Neural cell (in vitro differentiated cells): ENCODE data around the gene EHD1. TPM values are rescaled to one million over a fixed set of nuclear protein-coding genes. Genes with fewer than 3 reads are reported as not detected.

ENCODE experiments used
- H2AFZ ChIP-seq: fragments of 200-600, 300-800 bp; sonication (generic), shearing (Covaris generic); 2 replicates; pipeline ENCODE4 v1.6.0; 2014; ENCODE audit warnings: low read depth, mild to moderate bottlenecking, antibody characterized with exemption, low read length, moderate library complexity
- H3F3A ChIP-seq: fragments of 200-600 bp; shearing (Covaris generic); 2 replicates; pipeline ENCODE4 v1.6.1; 2016; ENCODE audit warnings: mild to moderate bottlenecking, moderate library complexity, mixed read lengths, antibody characterized with exemption, low read length; ENCODE audit not compliant: insufficient read depth, poor library complexity, severe bottlenecking
- H3K27ac ChIP-seq: fragments of 200-600, 300-800 bp; sonication (generic), shearing (Covaris generic); 2 replicates; pipeline ENCODE4 v1.5.1; 2014; ENCODE audit warnings: mild to moderate bottlenecking, low read length, moderate library complexity
- H3K27me3 ChIP-seq: fragments of 300-800, 200-600 bp; sonication (generic), shearing (Covaris generic); 2 replicates; pipeline ENCODE4 v1.6.0; 2014; ENCODE audit warnings: mild to moderate bottlenecking, low read depth, low read length, moderate library complexity; ENCODE audit not compliant: insufficient read depth
- H3K36me3 ChIP-seq: fragments of 300-800, 200-600 bp; sonication (generic), shearing (Covaris generic); 2 replicates; pipeline ENCODE4 v1.5.1; 2014; ENCODE audit warnings: mild to moderate bottlenecking, antibody characterized with exemption, low read length, moderate library complexity; ENCODE audit not compliant: insufficient read depth
- H3K4me2 ChIP-seq: fragments of 300-800, 200-600 bp; sonication (generic), shearing (Covaris generic); 2 replicates; pipeline ENCODE4 v1.6.0; 2014; ENCODE audit warnings: mild to moderate bottlenecking, low read length
- H3K4me3 ChIP-seq: fragments of 300-800, 200-600 bp; sonication (generic), shearing (Covaris generic); 2 replicates; pipeline ENCODE4 v1.5.1; 2014; ENCODE audit warnings: mild to moderate bottlenecking, low read length, moderate library complexity
- H3K79me2 ChIP-seq: fragments of 200-600 bp; shearing (Covaris generic); replicated peaks from 2 replicates; pipeline ENCODE4 v1.6.0; 2014; ENCODE audit warnings: mild to moderate bottlenecking, low read length, moderate library complexity; ENCODE audit not compliant: insufficient read depth
- H3K9ac ChIP-seq: fragments of 300-800, 200-600 bp; sonication (generic), shearing (Covaris generic); 2 replicates; pipeline ENCODE4 v1.6.1; 2016; ENCODE audit warnings: mild to moderate bottlenecking, low read length, mixed read lengths
- H3K9me2 ChIP-seq: fragments of 200-600 bp; shearing (Covaris generic); 2 replicates; pipeline ENCODE4 v1.6.1; 2016; ENCODE audit warnings: mild to moderate bottlenecking, low read length, mixed read lengths; ENCODE audit not compliant: insufficient read depth
- H3K9me3 ChIP-seq: fragments of 200-600, 300-800 bp; sonication (generic), shearing (Covaris generic); 2 replicates; pipeline ENCODE4 v1.6.1; 2016; ENCODE audit warnings: mild to moderate bottlenecking, mixed run types, low read length, moderate library complexity, mixed read lengths
- H4K20me1 ChIP-seq: fragments of 200-600 bp; shearing (Covaris generic); 2 replicates; pipeline ENCODE4 v1.6.1; 2016; ENCODE audit warnings: mild to moderate bottlenecking, mixed run types; ENCODE audit not compliant: insufficient read depth
- EP300 ChIP-seq: fragments of 450-650 bp; conservative IDR thresholded peaks from 2 replicates; pipeline ENCODE4 v1.6.1; 2014; ENCODE audit warnings: antibody characterized with exemption, mild to moderate bottlenecking, moderate library complexity; ENCODE audit not compliant: poor library complexity, severe bottlenecking
- EZH2 ChIP-seq: fragments of 200-600, 300-800 bp; shearing (Covaris generic), sonication (generic); IDR thresholded peaks from 2 replicates; pipeline ENCODE4 v1.6.1; 2014; ENCODE audit warnings: antibody characterized with exemption, low read length, borderline replicate concordance, mild to moderate bottlenecking; ENCODE audit not compliant: insufficient read depth, poor library complexity, severe bottlenecking
- MXI1 ChIP-seq: fragments of 450-650 bp; conservative IDR thresholded peaks from 2 replicates; pipeline ENCODE4 v1.6.1; 2014; ENCODE audit warnings: antibody characterized with exemption, mild to moderate bottlenecking; ENCODE audit not compliant: poor library complexity, severe bottlenecking
- POLR2AphosphoS5 ChIP-seq: IDR thresholded peaks from 2 replicates; pipeline ENCODE4 v1.6.1; 2012
- RAD21 ChIP-seq: fragments of 450-650 bp; conservative IDR thresholded peaks from 2 replicates; pipeline ENCODE4 v1.6.1; 2014; ENCODE audit warnings: antibody characterized with exemption, mild to moderate bottlenecking, moderate library complexity
- SMC3 ChIP-seq: fragments of 450-650 bp; conservative IDR thresholded peaks from 2 replicates; pipeline ENCODE4 v1.6.1; 2014; ENCODE audit warnings: antibody characterized with exemption, mild to moderate bottlenecking, moderate library complexity; ENCODE audit not compliant: poor library complexity
- TAF1 ChIP-seq: IDR thresholded peaks from 2 replicates; pipeline ENCODE4 v1.6.1; 2012; ENCODE audit warnings: low read depth
- polyA plus RNA-seq: library from polyadenylated mRNA; depleted of rRNA; stranded (reverse); fragments of >200 nt; gene quantifications from 2 replicates; pipeline ENCODE4 v1.2.3, GENCODE V29; 2014
- TF ChIP-seq, protein P1 (sequence below): IDR thresholded peaks from 2 replicates; pipeline ENCODE4 v1.6.1; 2012; ENCODE audit warnings: borderline replicate concordance
- TF ChIP-seq, protein P2 (sequence below): fragments of 450-650 bp; IDR thresholded peaks from 2 replicates; pipeline ENCODE4 v1.5.1; 2014; ENCODE audit warnings: antibody characterized with exemption, mild to moderate bottlenecking, moderate library complexity; ENCODE audit not compliant: poor library complexity, severe bottlenecking

EHD1 gene
- polyA plus RNA-seq, 1 donor from 2014 or later, result 26.4 TPM

DNA sequence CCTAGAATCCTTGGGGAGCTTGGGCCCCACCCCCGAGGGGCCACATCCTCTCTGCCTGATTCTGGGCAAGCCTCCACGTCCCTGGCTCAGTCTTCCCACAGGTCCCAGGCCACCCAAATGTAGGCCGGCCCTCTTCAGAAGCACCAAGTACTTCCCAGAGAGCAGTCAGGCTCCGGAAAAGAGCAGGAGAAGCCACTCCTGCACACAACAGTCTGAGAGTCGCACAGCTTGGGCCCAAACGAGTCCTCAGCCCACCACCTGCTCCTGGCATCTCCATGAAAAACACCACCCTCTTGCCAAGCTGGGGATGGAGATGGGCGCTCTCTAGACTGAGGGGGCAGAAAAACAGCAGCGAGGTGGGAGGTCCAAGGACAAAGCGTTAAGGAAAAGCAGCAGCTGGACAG is 15.4 kb downstream of the EHD1 start:
- Histone ChIP-seq H3K27ac (no peak overlapping the region), H3K4me3 (no peak overlapping the region), H3K4me2 (no peak overlapping the region), H3K27me3 (no peaks in the 10 kb centered on the region), H3K9me3 (no peaks in the 10 kb centered on the region), H3K36me3 (no peaks in the 10 kb centered on the region), H3K9ac (no peak overlapping the region), H3K79me2 (no peaks in the 10 kb centered on the region), H3K9me2 (no peaks in the 10 kb centered on the region), H2AFZ (no peak overlapping the region), H4K20me1 (no peaks in the 10 kb centered on the region), H3F3A (no peaks in the 10 kb centered on the region)
- TF ChIP-seq POLR2AphosphoS5 (no peak), MXI1 (no peak), RAD21 (no peak), EP300 (no peak), SMC3 (no peak), TAF1 (no peak)
- TF ChIP-seq, protein P1, sequence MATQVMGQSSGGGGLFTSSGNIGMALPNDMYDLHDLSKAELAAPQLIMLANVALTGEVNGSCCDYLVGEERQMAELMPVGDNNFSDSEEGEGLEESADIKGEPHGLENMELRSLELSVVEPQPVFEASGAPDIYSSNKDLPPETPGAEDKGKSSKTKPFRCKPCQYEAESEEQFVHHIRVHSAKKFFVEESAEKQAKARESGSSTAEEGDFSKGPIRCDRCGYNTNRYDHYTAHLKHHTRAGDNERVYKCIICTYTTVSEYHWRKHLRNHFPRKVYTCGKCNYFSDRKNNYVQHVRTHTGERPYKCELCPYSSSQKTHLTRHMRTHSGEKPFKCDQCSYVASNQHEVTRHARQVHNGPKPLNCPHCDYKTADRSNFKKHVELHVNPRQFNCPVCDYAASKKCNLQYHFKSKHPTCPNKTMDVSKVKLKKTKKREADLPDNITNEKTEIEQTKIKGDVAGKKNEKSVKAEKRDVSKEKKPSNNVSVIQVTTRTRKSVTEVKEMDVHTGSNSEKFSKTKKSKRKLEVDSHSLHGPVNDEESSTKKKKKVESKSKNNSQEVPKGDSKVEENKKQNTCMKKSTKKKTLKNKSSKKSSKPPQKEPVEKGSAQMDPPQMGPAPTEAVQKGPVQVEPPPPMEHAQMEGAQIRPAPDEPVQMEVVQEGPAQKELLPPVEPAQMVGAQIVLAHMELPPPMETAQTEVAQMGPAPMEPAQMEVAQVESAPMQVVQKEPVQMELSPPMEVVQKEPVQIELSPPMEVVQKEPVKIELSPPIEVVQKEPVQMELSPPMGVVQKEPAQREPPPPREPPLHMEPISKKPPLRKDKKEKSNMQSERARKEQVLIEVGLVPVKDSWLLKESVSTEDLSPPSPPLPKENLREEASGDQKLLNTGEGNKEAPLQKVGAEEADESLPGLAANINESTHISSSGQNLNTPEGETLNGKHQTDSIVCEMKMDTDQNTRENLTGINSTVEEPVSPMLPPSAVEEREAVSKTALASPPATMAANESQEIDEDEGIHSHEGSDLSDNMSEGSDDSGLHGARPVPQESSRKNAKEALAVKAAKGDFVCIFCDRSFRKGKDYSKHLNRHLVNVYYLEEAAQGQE, result no peak
- TF ChIP-seq, protein P2, sequence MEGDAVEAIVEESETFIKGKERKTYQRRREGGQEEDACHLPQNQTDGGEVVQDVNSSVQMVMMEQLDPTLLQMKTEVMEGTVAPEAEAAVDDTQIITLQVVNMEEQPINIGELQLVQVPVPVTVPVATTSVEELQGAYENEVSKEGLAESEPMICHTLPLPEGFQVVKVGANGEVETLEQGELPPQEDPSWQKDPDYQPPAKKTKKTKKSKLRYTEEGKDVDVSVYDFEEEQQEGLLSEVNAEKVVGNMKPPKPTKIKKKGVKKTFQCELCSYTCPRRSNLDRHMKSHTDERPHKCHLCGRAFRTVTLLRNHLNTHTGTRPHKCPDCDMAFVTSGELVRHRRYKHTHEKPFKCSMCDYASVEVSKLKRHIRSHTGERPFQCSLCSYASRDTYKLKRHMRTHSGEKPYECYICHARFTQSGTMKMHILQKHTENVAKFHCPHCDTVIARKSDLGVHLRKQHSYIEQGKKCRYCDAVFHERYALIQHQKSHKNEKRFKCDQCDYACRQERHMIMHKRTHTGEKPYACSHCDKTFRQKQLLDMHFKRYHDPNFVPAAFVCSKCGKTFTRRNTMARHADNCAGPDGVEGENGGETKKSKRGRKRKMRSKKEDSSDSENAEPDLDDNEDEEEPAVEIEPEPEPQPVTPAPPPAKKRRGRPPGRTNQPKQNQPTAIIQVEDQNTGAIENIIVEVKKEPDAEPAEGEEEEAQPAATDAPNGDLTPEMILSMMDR, result no peak

DNA sequence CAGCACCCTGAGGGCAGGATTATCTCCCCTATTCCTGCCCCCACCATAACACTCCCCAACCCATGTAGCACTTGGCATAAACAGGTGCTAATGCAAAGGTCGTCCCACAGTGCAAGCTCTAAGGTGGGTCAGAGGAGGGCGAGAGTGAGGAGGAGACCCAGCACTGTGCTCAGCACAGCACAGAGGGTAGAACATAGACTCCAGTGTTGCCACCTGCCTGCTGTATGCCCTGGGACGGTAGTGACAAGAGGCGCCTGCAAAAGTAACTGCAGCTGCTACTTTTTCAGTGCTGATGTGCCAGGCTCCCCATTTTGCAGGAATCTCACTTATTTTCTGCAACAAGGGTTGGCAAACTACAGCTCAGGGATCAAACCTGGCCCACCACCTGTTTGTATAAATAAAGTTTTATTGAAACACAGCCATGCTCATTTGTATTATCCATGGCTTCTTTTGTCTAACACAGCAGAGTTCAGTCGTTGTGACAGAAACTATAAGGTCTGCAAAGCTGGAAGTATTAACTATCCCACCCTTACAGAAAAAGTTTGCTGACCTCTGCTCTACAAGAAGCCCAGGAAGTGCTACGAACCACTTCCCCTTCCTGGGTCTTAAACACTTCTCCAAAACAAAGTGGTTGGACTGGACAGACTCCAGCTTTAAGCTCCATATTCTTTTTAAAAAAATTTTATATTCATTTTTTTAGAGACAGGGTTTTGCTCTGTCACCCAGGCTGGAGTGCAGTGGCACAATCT is 17.0 kb downstream of the EHD1 start:
- Histone ChIP-seq H3K79me2 (no peaks in the 10 kb centered on the region), H3F3A (no peaks in the 10 kb centered on the region), H3K9me3 (no peaks in the 10 kb centered on the region), H3K4me3 (no peak overlapping the region), H3K36me3 (no peaks in the 10 kb centered on the region), H3K27me3 (no peaks in the 10 kb centered on the region), H3K9ac (no peak overlapping the region), H3K9me2 (no peaks in the 10 kb centered on the region), H2AFZ (no peak overlapping the region), H3K27ac (no peak overlapping the region), H3K4me2 (no peak overlapping the region), H4K20me1 (no peaks in the 10 kb centered on the region)
- TF ChIP-seq RAD21, result no peak
- TF ChIP-seq EZH2, result no peak
- TF ChIP-seq, protein P1, result no peak
- TF ChIP-seq, protein P2, result no peak
- no peak for TF ChIP-seq TAF1
- TF ChIP-seq MXI1, result no peak
- TF ChIP-seq POLR2AphosphoS5, result no peak
